Stimulated activated naive CD8-positive, alpha-beta T cell treated with anti-CD3 and anti-CD28 coated beads, Interleukin-15, Interleukin-2, amounts not matched to agents 100 U/mL and 50 U/mL, for 24 hours (primary cell): ENCODE data around the gene TRMT2A.

Source experiments
- ATAC-seq: fragments of 150-1000 bp; cut with Tn5 transposase; one replicate; pipeline ENCODE4 v1.10.0; 2021
- DNase-seq: peaks from one replicate; pipeline ENCODE4 v3.0.0; 2021

The TRMT2A gene

GRCh38 chr22:20117633-20118299 is 740 bp upstream of the TRMT2A start:
- ATAC-seq (peak; percentile 38), DNase-seq (peak; percentile 86)

- DNase-seq: no peak
Measured at GRCh38 chr22:20116376-20116950, 563 bp downstream of the TRMT2A start.

GRCh38 chr22:20115691-20116375 is 1.2 kb downstream of the TRMT2A start, which contains the start of gene RANBP1:
Gene RANBP1 (plus strand): TSS chr22:20116104. CDS start chr22:20116185, 81 bp downstream.
- ATAC-seq (no peak), DNase-seq (no peak)

More at GRCh38 chr22:20116376-20116950, 563 bp downstream of the TRMT2A start:
- no peak for ATAC-seq

- ATAC-seq (no peak), DNase-seq (no peak)
Measured at GRCh38 chr22:20114506-20115475, 2.2 kb downstream of the TRMT2A start.

- DNase-seq (no peak), ATAC-seq (no peak)
Measured at GRCh38 chr22:20113551-20114310, 3.3 kb downstream of the TRMT2A start.

GRCh38 chr22:20112623-20113511 is 4.2 kb downstream of the TRMT2A start:
- no peak for ATAC-seq
- DNase-seq: no peak

GRCh38 chr22:20111689-20112622 is 5.1 kb downstream of the TRMT2A start:
- ATAC-seq: no peak
- no peak for DNase-seq

GRCh38 chr22:20111045-20111688 is 5.9 kb downstream of the TRMT2A start:
- DNase-seq: peak; percentile 62
- ATAC-seq: peak; percentile 81

GRCh38 chr22:20110359-20110985 is 6.6 kb downstream of the TRMT2A start:
- no peak for DNase-seq
- ATAC-seq: no peak

- DNase-seq (no peak), ATAC-seq (no peak)
Measured at GRCh38 chr22:20109411-20110358, 7.3 kb downstream of the TRMT2A start.

GRCh38 chr22:20108757-20109230 is 8.2 kb downstream of the TRMT2A start:
- ATAC-seq (no peak), DNase-seq (no peak)

- ATAC-seq: no peak
- DNase-seq: no peak
Measured at GRCh38 chr22:20107951-20108756, 8.9 kb downstream of the TRMT2A start.

GRCh38 chr22:20107471-20107901 is 9.5 kb downstream of the TRMT2A start:
- ATAC-seq: no peak

GRCh38 chr22:20106849-20107237 is 10.2 kb downstream of the TRMT2A start:
- DNase-seq: no peak
- no peak for ATAC-seq

More at GRCh38 chr22:20107471-20107901, 9.5 kb downstream of the TRMT2A start:
- no peak for DNase-seq

GRCh38 chr22:20106205-20106848 is 10.7 kb downstream of the TRMT2A start:
- no peak for ATAC-seq
- DNase-seq: no peak
